GM20431 (cell line): ENCODE data around the gene SH3YL1.

Experiments
- in situ Hi-C: fragments of 300-500 bp; cut with MseI, MboI; formaldehyde crosslinking; loops from one replicate; pipeline ENCODE4 v1.15.0; 2020; ENCODE audit warnings: low sequenced_read_pairs; ENCODE audit not compliant: unreplicated experiment

Gene SH3YL1

GRCh38 chr2:263774-264492, at the start of gene SH3YL1:
Gene SH3YL1, minus strand, starts transcription at chr2:264032. Its CDS starts 48 bp downstream, at chr2:263984.
- in situ Hi-C loops: no loop called here

- in situ Hi-C loops: no loop called here
These were observed 47.2 kb upstream of the SH3YL1 start for GRCh38 chr2:310994-311393.

DNA sequence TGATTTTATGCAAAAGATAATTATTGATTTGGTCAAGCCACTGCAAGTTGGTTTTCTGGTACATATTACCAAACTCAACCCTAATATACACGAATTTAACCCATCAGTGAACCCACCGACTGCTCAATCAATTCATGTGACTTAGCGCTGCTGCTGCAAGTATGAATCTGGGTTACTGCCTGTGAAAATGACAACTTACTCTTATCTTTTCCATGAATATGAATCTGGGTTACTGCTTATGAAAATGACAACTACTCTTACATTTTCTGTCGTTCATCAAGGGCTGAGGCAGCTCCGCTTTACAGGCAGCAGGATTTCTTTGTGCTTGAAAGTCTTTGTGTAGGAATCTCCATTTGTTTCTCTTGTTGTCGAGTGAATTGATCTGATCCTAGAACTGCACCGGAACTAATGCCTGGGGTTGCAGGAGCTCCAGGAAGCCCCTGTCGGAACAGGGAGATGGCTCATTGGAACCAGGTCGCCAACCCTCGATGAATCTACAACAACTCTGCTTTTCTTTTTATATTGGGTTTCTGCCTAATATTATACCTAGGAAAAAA, 46.2 kb upstream of the SH3YL1 start:
- in situ Hi-C loops: no loop called here

DNA sequence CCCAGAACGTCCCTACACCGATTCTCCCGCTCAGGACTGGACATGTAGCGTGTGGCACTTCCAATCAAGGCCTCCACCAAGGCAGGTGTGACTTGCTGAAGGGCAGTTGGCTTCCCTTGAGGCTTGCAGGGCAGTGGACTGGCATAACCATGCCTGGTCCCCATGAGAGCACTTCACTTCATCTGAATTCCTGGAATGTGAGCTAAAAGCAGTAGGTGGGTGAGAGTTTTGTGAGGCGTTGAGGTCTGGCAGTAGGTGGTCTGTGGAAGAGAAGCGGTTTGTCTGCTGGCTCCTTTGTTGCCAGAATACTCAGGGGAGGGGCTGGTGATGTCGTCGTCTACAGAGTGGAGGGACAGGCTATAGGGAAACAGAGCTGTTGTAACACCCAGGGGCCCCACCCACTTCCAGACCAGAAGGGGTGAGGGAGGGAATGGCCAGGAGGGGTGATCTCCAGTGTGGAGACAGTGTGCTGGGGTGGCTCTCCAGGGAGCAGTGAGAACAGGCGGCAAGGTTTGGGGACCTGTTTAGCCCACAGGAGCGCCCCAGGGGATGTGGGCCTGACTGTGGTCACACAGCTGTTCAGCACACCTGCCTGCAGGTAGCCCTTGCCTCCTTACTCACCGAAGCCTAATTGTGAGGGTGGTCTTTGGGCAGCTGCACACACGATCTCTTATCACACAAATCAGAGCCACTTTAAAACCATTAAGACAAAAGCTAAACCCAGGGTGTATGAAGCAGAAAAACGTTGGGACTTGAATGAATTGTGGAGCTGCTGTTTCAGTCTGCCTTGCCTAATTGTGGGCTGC, 45.5 kb upstream of the SH3YL1 start:
- in situ Hi-C loops: no loop called here

DNA sequence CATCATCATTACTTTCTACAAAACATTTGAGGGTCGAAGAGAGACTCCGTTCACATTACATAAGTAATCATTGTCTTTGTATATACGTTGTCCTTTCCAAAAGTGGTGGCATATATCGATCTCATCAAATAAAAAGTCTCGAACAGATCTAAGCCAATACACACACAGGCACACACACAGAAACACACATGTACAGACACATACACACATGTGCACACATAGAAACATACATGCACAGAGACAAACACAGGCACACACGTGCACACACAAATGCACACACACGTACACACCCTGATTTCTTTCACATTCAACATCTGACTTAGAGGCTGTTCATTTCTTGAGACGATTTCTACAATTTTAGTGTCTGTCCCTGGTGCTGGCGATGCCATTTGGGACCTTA, 41.5 kb upstream of the SH3YL1 start:
- in situ Hi-C loops: no loop called here

DNA sequence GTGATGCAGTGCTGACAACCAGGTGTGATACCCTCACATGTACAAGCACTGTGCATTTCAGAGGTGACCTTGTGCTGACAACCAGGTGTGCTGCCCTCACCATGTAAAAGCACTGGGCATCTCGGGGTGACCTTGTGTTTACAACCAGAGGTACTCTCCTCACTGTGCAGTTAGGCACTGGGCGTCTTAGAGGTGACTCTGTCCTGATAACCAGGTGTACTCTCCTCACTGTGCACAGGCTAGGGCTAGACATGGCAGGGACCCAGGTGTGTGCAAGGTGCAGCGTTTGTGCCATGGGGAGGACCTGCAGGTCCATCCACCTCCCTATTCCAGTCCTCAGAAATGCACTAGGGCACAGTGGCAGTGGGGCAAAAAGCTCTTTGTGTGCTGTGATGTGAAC, 32.5 kb upstream of the SH3YL1 start:
- in situ Hi-C loops: no loop called here

DNA sequence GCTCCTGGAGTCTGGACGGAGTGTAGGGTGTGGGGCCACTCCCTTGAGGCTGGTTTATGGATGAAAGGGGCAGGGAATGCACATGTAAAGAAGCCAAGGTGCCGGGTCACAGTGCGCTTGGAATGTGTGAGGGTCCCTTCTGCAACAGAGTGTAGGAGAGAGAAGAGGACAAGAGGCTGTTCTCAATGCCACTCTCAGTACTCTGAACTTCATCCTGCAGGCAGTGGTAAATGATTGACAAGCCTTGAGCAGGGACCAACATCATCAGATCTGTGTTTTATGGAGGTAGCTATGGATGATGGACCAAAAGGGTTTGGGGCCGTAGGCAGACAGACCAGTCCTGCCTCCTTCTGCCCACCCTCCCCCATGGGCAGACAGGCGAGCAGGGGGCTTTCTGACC, 31.3 kb upstream of the SH3YL1 start:
- in situ Hi-C loops: no loop called here

DNA sequence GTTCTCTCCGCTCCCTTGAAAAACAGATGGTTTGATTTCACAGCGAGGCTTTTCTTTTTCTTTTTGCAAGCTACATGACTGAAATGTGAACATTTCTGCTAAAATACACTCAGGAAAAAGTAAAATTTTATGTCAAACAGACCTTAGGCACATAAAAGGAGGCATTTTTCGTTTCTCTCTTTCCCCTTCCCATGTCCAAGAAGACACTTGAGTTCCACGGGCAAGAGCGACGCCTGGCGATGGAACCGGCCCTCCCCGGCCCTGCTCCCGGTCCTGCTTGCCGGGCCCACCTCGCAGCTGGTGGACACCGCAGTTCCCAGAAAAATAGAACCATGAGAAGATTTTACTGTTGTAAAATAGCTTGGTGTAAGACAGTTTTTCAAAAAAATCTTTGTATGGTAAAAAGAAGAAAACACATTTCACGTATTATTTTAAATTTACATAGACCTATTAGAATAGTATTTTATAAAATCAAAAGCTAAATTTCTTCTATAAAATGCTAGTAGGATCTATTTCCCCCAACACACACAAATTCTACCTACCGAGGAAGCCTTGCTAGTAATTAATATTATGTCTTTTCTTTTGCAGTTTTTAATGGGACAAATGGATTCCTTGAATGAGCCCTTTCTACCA, 26.4 kb upstream of the SH3YL1 start:
- in situ Hi-C loops: no loop called here

DNA sequence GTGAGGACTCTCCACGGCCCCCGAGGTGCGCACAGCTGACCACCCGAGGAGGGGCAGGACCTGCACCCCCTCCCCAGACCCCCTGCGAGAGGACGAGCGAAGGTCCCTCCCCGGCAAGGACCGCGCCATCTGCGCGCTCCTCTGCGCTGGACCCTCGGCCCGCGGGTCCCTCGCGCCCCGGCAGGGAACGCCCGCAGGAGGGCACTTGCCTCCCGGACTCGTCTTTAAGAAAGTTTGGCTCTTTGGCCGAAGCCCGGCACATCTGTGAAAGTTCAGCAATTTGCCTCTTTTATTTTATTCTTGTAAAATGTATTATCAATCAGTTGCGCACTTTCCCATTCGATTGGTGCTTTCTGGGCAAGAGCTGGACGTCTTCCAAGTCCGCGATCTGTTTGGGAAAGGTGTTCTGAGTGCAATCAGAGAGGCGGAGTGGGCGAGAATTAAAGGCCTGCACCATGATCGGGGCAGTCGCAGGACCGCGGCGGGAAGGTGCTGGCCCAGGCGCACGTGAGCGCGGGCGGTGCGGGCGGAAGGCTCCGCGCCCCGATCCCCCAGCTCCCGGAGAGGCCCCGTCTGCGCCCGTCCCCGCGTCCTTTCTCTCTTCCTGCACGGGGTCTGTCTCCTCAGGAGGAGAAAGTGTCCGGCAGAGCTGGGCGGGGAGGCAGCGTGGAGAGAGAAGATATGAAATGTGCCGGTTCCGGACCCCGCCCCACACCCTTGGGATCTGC, 25.7 kb upstream of the SH3YL1 start:
- in situ Hi-C loops: no loop called here

DNA sequence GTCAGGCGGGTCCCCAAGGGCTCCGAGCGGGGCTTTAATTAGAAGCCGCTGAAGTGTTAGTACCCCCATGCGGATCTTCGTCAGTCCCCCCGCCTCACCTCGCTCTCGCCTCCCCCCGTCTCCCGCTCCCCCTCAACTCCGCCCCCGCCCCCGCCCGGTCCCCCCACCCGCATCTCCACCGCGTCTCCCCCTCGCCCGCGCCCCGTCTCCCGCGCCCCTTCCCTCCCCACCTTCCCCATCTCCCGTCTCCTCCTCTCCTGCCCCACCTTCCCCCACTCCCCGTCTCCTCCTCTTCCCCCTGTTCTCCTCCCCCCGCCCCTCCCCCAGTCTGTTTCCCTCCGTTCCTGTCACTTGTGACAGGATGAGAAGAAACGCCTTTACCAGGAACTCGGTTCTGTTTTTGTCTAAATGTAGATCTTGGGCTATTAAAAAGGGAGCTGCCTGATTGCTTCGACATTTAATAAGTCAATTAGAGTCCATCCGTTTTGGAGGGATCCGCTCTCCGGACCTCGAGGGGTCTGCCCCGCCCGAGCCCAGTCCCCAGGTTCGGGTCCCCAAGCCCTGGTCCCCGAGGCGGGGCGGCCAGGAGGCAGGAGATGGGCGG, 25.0 kb upstream of the SH3YL1 start:
- in situ Hi-C loops: no loop called here

DNA sequence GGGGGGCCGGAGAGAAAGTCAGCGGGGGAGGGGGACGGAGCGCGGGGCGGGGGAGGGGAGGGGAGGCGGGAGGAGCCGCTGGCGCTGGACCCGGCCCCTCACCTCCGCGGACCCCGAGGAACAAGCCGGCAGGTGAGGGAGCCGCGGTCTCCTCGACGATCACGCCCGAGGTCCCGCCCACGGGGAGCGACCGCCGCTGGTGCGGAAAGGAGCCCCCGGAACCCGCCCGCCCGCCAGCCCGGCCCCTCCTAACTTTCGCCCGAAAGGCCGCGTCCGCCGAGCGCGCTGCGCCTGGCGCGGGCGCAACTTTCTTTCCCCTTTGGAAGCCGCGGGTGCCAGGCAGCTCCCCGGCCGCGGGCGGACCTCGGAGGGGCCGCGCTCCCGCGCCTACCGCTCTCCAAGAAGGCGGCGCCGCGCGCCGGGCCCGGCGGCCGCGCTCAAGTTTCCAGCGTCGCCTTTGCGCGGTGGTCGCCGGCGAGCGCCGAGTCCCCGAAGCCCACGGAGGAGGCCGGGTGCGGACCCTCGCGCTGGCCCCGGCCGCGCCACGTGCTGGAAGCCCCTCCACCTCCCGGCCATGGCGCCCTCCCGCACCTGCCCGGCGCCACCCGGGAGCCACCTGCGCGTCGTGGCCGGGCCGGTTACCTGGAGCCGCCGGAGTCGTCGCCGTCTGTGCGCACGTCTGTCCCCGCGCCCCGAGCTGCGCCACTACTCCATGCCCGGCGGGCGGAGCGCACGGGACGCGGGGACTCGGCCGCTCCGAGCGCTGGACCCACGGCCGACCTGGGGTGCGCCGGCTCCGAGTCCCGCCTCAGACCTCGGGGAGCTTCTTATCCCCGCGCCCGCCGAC, 24.3 kb upstream of the SH3YL1 start, which contains the start of gene ALKAL2:
Gene ALKAL2 (minus strand): TSS at position 181 of the 847 bp plus-strand sequence. CDS start 256 bp downstream, outside the sequence.
- in situ Hi-C loops: no loop called here

- in situ Hi-C loops: no loop called here
These were observed 23.6 kb upstream of the SH3YL1 start for GRCh38 chr2:287471-287885.

DNA sequence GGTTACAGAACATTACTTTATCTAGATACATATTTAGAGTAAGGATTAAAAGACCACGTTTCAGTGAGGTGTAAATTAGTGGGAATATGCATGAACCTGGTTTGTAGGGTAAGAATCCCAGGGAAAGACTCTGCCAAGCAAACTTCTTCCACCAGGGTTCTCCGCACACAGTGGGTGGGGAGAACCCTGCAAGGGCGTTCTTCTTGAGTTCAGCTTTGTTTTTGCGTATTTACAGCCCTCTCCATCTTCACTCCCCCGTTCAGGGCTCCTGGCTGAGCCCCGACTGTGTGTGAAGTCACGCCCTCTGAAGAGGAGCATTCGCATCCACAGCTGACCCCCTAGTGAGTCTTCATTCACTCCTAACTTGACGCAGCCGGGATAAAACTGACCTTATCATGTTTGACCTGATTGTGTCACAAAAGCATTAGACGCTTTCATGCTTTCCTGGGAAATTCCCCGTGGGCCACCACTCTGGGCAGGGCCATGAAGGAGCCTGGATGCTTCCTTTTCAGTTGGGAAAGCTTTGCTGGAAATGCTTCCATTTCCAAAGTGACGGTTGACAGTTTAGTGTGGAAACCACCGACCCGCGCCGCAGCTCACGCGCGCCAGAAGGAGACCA, 23.1 kb upstream of the SH3YL1 start:
- in situ Hi-C loops: no loop called here

- in situ Hi-C loops: no loop called here
These were observed 22.2 kb upstream of the SH3YL1 start for GRCh38 chr2:286035-286434.

GRCh38 chr2:285531-285930, 21.7 kb upstream of the SH3YL1 start:
- in situ Hi-C loops: no loop called here

DNA sequence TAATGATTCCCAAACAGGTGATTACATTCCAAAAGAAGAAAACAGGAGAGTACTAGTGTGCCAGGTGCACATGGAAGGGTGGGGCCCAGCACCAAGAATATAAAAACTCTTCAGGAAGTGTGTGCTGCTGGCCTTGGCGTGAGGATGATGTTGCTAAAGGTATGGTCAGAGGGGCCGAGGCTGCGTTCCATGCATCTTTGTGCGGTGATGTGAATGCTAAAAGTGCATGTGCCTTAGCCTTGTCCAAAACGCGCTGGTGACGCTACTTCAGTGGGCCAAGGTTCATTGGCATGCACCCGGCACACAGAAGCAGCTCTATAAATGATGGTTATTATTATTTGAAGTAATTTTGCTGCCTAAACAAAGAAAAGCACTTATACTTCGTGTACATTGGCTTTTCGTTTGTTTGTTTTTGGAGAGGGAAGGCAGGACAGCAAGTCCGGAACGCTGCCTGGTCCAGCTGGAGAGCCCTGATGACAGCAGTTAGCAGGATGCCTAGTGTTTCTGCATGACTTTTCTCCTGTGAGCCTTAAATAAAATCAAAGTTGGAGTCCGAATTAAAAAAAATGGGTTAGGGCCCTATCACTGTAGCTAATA, 21.2 kb upstream of the SH3YL1 start:
- in situ Hi-C loops: no loop called here

GRCh38 chr2:283996-284794, 20.4 kb upstream of the SH3YL1 start:
- in situ Hi-C loops: no loop called here
